ENCODE measurements around the gene CCDC73.
"Not testable (repeated sequence)": the region's sequence is repeated elsewhere in the genome, so short reads cannot be mapped to it uniquely, and the experiment has no call there.

CCDC73 gene

GRCh38 chr11:32792948-32793475 lies 1.4 kb downstream of the CCDC73 start:
- DNase-seq = peak; percentile 19 to 88

- DNase-seq = no peak
These were observed 2.1 kb downstream of the CCDC73 start for GRCh38 chr11:32792111-32792947.

GRCh38 chr11:32790916-32791315 lies 3.5 kb downstream of the CCDC73 start:
- no peak for DNase-seq

- no peak for DNase-seq
These were observed 7.7 kb downstream of the CCDC73 start for GRCh38 chr11:32786811-32787210.

GRCh38 chr11:32785262-32785661 lies 9.2 kb downstream of the CCDC73 start:
- DNase-seq = no peak

GRCh38 chr11:32781721-32782120 lies 12.7 kb downstream of the CCDC73 start:
- DNase-seq = no peak

GRCh38 chr11:32780839-32781238 lies 13.6 kb downstream of the CCDC73 start:
- not testable (repeated sequence) for DNase-seq

GRCh38 chr11:32779136-32779535 lies 15.3 kb downstream of the CCDC73 start:
- DNase-seq = peak; percentile 20 to 33

- no peak for DNase-seq
These were observed 18.6 kb downstream of the CCDC73 start for GRCh38 chr11:32775908-32776307.

GRCh38 chr11:32774081-32774480 lies 20.4 kb downstream of the CCDC73 start:
- no peak for DNase-seq

GRCh38 chr11:32772731-32773130 lies 21.7 kb downstream of the CCDC73 start:
- no peak for DNase-seq

- not testable (repeated sequence) for DNase-seq
These were observed 32.7 kb downstream of the CCDC73 start for GRCh38 chr11:32761774-32762173.

GRCh38 chr11:32758291-32758690 lies 36.2 kb downstream of the CCDC73 start:
- no peak for DNase-seq

- DNase-seq = not testable (repeated sequence)
These were observed 41.3 kb downstream of the CCDC73 start for GRCh38 chr11:32753181-32753580.

GRCh38 chr11:32752001-32752400 lies 42.5 kb downstream of the CCDC73 start:
- DNase-seq = peak in 1 of 2 donors; percentile 5

- DNase-seq = no peak
These were observed 43.1 kb downstream of the CCDC73 start for GRCh38 chr11:32751381-32751780.

GRCh38 chr11:32729976-32730375 lies 64.5 kb downstream of the CCDC73 start:
- DNase-seq = no peak

GRCh38 chr11:32723332-32723731 lies 71.1 kb downstream of the CCDC73 start:
- DNase-seq = no peak

- no peak for DNase-seq
These were observed 72.2 kb downstream of the CCDC73 start for GRCh38 chr11:32722255-32722654.

- DNase-seq = peak in 1 of 2 donors; percentile 11
These were observed 81.0 kb downstream of the CCDC73 start for GRCh38 chr11:32713496-32713895.

GRCh38 chr11:32708978-32709377 lies 85.5 kb downstream of the CCDC73 start:
- DNase-seq = not testable (repeated sequence)

GRCh38 chr11:32706985-32707741 lies 87.3 kb downstream of the CCDC73 start:
- peak; percentile 59 to 64 for DNase-seq

GRCh38 chr11:32705309-32706033 lies 89.0 kb downstream of the CCDC73 start:
- no peak for DNase-seq
